Ectodermal cell (in vitro differentiated cells): ENCODE data around the gene PREB.

ENCODE experiments used
- H3K27ac ChIP-seq: 2 replicates; pipeline ENCODE4 v1.7.0; 2013; ENCODE audit warnings: mild to moderate bottlenecking, low read depth, low read length; ENCODE audit not compliant: insufficient read depth, poor library complexity, severe bottlenecking
- H3K27me3 ChIP-seq: 2 replicates; pipeline ENCODE4 v1.7.0; 2013; ENCODE audit warnings: mild to moderate bottlenecking, low read length; ENCODE audit not compliant: insufficient read depth, control insufficient read depth, poor library complexity, severe bottlenecking
- H3K36me3 ChIP-seq: one replicate; pipeline ENCODE4 v1.7.0; 2013; ENCODE audit warnings: low read length; ENCODE audit not compliant: control insufficient read depth, insufficient read depth
- H3K4me1 ChIP-seq: one replicate; pipeline ENCODE4 v1.7.0; 2013; ENCODE audit warnings: low read length; ENCODE audit not compliant: control insufficient read depth, insufficient read depth
- H3K4me3 ChIP-seq: 2 replicates; pipeline ENCODE4 v1.7.0; 2013; ENCODE audit warnings: low read depth, low read length, control low read depth; ENCODE audit not compliant: insufficient read depth
- H3K9me3 ChIP-seq: 2 replicates; pipeline ENCODE4 v1.7.0; 2013; ENCODE audit warnings: mild to moderate bottlenecking, low read length, moderate library complexity; ENCODE audit not compliant: control insufficient read depth
- WGBS, 2 experiments: methylation state at CpG; one replicate each; pipeline ENCODE4 v1.1.7; 2013; ENCODE audit warnings: missing lambda C conversion rate in 2 of 2; 5-methylcytosine and 5-hydroxymethylcytosine counted together

PREB gene

GRCh38 chr2:27171351-27171848 is 37.0 kb upstream of the PREB start:
- 91 to 93% methylated on average over 8 of the region's 8 CpGs for WGBS, 2 experiments
- H3K27me3 ChIP-seq, result peaks cover 12% of the 10 kb centered on the region

GRCh38 chr2:27170581-27171337 is 36.3 kb upstream of the PREB start:
- no peak overlapping the region for H3K4me3 ChIP-seq
- no peaks in the 10 kb centered on the region for H3K36me3 ChIP-seq
- 86 to 89% methylated on average over 5 of the region's 6 CpGs for WGBS, 2 experiments
- no peaks in the 10 kb centered on the region for H3K9me3 ChIP-seq
- H3K4me1 ChIP-seq, result no peaks in the 10 kb centered on the region
- H3K27ac ChIP-seq, result no peak overlapping the region
- H3K27me3 ChIP-seq, result peaks cover 12% of the 10 kb centered on the region

More at GRCh38 chr2:27171351-27171848, 37.0 kb upstream of the PREB start:
- H3K4me1 ChIP-seq, result no peaks in the 10 kb centered on the region
- no peaks in the 10 kb centered on the region for H3K9me3 ChIP-seq
- no peak overlapping the region for H3K27ac ChIP-seq
- H3K36me3 ChIP-seq, result no peaks in the 10 kb centered on the region
- H3K4me3 ChIP-seq, result no peak overlapping the region

GRCh38 chr2:27164960-27165763 is 30.7 kb upstream of the PREB start:
- WGBS, 2 experiments, result 92% methylated on average over 8 of the region's 8 CpGs
- H3K4me3 ChIP-seq, result no peak overlapping the region
- peaks cover 3% of the 10 kb centered on the region for H3K27me3 ChIP-seq
- no peaks in the 10 kb centered on the region for H3K36me3 ChIP-seq
- H3K9me3 ChIP-seq, result no peaks in the 10 kb centered on the region
- no peak overlapping the region for H3K27ac ChIP-seq
- no peaks in the 10 kb centered on the region for H3K4me1 ChIP-seq

GRCh38 chr2:27162151-27163121 is 28.0 kb upstream of the PREB start:
- no peaks in the 10 kb centered on the region for H3K36me3 ChIP-seq
- H3K4me1 ChIP-seq, result no peaks in the 10 kb centered on the region
- H3K9me3 ChIP-seq, result no peaks in the 10 kb centered on the region
- H3K4me3 ChIP-seq, result no peak overlapping the region
- H3K27me3 ChIP-seq, result no peaks in the 10 kb centered on the region
- WGBS, 2 experiments, result 93 to 94% methylated on average over 15 of the region's 15 CpGs
- no peak overlapping the region for H3K27ac ChIP-seq

GRCh38 chr2:27160191-27160590 is 25.8 kb upstream of the PREB start:
- 86 to 93% methylated on average over 9 of the region's 9 CpGs for WGBS, 2 experiments
- no peak overlapping the region for H3K4me3 ChIP-seq
- H3K4me1 ChIP-seq, result no peaks in the 10 kb centered on the region
- H3K27ac ChIP-seq, result no peak overlapping the region
- H3K9me3 ChIP-seq, result no peaks in the 10 kb centered on the region
- no peaks in the 10 kb centered on the region for H3K27me3 ChIP-seq
- no peaks in the 10 kb centered on the region for H3K36me3 ChIP-seq

GRCh38 chr2:27159271-27159670 is 24.8 kb upstream of the PREB start:
- Histone ChIP-seq H3K27ac (no peak overlapping the region), H3K4me3 (no peak overlapping the region), H3K9me3 (no peaks in the 10 kb centered on the region), H3K27me3 (no peaks in the 10 kb centered on the region), H3K36me3 (no peaks in the 10 kb centered on the region), H3K4me1 (no peaks in the 10 kb centered on the region)
- WGBS, 2 experiments, result 83 to 91% methylated on average over 6 of the region's 6 CpGs

- Histone ChIP-seq H3K27ac (no peak overlapping the region), H3K9me3 (no peaks in the 10 kb centered on the region), H3K4me1 (no peaks in the 10 kb centered on the region), H3K36me3 (no peaks in the 10 kb centered on the region), H3K27me3 (no peaks in the 10 kb centered on the region), H3K4me3 (no peak overlapping the region)
- 92 to 93% methylated on average over 6 of the region's 6 CpGs for WGBS, 2 experiments
These were observed 24.0 kb upstream of the PREB start for GRCh38 chr2:27158468-27158867.

GRCh38 chr2:27155069-27155520 is 20.7 kb upstream of the PREB start:
- H3K4me1 ChIP-seq, result no peaks in the 10 kb centered on the region
- H3K9me3 ChIP-seq, result no peaks in the 10 kb centered on the region
- H3K27ac ChIP-seq, result no peak overlapping the region
- WGBS, 2 experiments, result 77 to 83% methylated on average over 9 of the region's 9 CpGs
- H3K36me3 ChIP-seq, result no peaks in the 10 kb centered on the region
- no peak overlapping the region for H3K4me3 ChIP-seq
- no peaks in the 10 kb centered on the region for H3K27me3 ChIP-seq

- WGBS, 2 experiments, result 91 to 92% methylated on average over 6 of the region's 6 CpGs
- H3K4me3 ChIP-seq, result no peak overlapping the region
- H3K27ac ChIP-seq, result no peak overlapping the region
- no peaks in the 10 kb centered on the region for H3K9me3 ChIP-seq
- H3K27me3 ChIP-seq, result no peaks in the 10 kb centered on the region
- H3K4me1 ChIP-seq, result no peaks in the 10 kb centered on the region
- no peaks in the 10 kb centered on the region for H3K36me3 ChIP-seq
These were observed 20.1 kb upstream of the PREB start for GRCh38 chr2:27154488-27154887.
